ENCODE measurements around the gene RBSN.

The RBSN gene

DNA sequence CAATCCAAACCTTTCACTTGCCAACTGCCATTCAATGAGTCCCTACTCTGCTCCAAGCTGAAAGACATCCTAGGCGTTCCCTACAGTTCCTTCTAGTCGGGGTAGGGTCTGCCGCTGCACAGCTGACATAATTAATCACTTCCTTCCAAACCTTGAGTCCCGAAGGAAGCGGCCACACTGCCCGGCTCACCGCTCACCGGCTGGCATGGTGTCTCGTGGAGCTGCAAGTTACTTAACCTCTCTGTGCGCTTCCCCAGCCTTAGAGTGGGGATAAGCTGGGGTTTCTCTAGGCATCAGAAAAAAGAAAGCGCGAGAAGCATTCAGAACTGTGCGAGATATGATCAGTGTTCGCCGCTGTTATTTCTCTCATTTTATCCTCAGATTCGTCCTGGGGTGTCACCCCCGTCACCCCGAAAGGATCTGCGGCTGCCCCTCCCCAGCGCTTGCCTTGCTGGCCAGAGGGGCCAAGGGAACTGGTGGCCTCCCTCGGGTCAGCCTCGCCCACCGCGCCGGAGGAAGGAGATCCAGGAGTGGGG lies 34.6 kb downstream of the RBSN start:
- TF ChIP-seq BACH2 (CRISPR knock-in tag; IDR thresholded peaks at IDR 0.05; ENCODE audit: borderline replicate concordance) (no peak), ARNTL (CRISPR knock-in tag; IDR thresholded peaks at IDR 0.05; ENCODE audit: borderline replicate concordance, low read depth) (no peak), ZC3H10 (CRISPR knock-in tag; IDR thresholded peaks at IDR 0.05) (no peak), SNAI2 (CRISPR knock-in tag; IDR thresholded peaks at IDR 0.05) (no peak), ZFP3 (CRISPR knock-in tag; IDR thresholded peaks at IDR 0.05) (no peak), CSDC2 (CRISPR knock-in tag; IDR thresholded peaks at IDR 0.05) (no peak), PPARA (CRISPR knock-in tag; IDR thresholded peaks at IDR 0.05; ENCODE audit: borderline replicate concordance) (no peak)
- peak; percentile 69 for ATAC-seq

GRCh38 chr3:15063656-15064286 lies 35.2 kb downstream of the RBSN start:
- TF ChIP-seq TSHZ2 (CRISPR knock-in tag; IDR thresholded peaks at IDR 0.05) (no peak), CSDC2 (CRISPR knock-in tag; IDR thresholded peaks at IDR 0.05) (no peak)
- TF ChIP-seq, protein P1, sequence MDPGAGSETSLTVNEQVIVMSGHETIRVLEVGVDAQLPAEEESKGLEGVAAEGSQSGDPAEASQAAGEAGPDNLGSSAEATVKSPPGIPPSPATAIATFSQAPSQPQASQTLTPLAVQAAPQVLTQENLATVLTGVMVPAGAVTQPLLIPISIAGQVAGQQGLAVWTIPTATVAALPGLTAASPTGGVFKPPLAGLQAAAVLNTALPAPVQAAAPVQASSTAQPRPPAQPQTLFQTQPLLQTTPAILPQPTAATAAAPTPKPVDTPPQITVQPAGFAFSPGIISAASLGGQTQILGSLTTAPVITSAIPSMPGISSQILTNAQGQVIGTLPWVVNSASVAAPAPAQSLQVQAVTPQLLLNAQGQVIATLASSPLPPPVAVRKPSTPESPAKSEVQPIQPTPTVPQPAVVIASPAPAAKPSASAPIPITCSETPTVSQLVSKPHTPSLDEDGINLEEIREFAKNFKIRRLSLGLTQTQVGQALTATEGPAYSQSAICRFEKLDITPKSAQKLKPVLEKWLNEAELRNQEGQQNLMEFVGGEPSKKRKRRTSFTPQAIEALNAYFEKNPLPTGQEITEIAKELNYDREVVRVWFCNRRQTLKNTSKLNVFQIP (CRISPR knock-in tag; IDR thresholded peaks at IDR 0.05; ENCODE audit: borderline replicate concordance, low read depth): no peak
- ATAC-seq: no peak

DNA sequence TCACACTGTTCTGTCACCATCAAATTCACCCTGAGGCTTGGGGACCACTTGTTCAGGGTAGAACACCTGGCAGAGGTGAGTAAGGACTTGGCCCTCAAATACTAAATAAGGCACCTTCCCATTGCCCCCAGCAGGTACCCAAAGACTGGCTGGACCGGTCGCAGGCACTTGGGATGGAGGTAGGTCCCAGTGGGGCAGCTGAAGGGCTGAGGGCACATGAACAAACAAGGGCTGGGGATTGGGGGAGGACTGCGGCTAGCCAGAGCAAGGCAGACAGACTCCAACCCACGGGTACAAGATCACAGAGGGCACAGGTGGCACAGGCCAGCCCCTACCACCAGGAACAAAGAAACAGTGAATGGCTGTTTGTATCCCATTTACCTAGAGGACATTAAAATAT lies 35.7 kb downstream of the RBSN start:
- no peak for TF ChIP-seq ZC3H10 (CRISPR knock-in tag; IDR thresholded peaks at IDR 0.05)
- TF ChIP-seq ZNF565 (CRISPR knock-in tag; conservative IDR thresholded peaks at IDR 0.05; ENCODE audit: low read depth): no peak
- no peak for TF ChIP-seq ZNF8 (CRISPR knock-in tag; IDR thresholded peaks at IDR 0.05)
- no peak for TF ChIP-seq OSR1 (CRISPR knock-in tag; IDR thresholded peaks at IDR 0.05)
- TF ChIP-seq ESRRG (CRISPR knock-in tag; IDR thresholded peaks at IDR 0.05): no peak
- no peak for TF ChIP-seq TSHZ2 (CRISPR knock-in tag; IDR thresholded peaks at IDR 0.05)
- no peak for TF ChIP-seq PPARA (CRISPR knock-in tag; IDR thresholded peaks at IDR 0.05; ENCODE audit: borderline replicate concordance)
- TF ChIP-seq ZFP30 (CRISPR knock-in tag; IDR thresholded peaks at IDR 0.05): no peak
- TF ChIP-seq TOX (CRISPR knock-in tag; IDR thresholded peaks at IDR 0.05; ENCODE audit: borderline replicate concordance): no peak
- ATAC-seq: no peak

DNA sequence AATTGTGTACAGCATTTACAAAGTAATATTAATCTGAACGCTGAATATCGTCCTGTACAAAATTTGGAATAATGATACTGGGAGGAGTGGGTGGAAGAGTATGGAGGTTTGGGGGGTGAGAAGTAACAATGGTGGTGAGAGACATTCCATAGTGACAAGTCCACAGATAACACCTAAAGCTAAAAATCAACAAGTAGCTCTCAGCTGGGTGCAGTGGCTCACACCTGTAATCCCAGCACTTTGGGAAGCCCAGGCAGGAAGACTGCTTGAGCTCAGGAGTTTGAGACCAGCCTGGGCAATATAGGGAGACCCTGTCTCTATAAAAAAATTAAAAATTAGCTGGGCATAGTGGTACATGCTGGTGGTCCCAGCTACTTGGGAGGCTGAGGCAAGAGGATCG lies 38.9 kb downstream of the RBSN start:
- no peak for ATAC-seq
- TF ChIP-seq ZC3H10 (CRISPR knock-in tag; IDR thresholded peaks at IDR 0.05): no peak
- no peak for TF ChIP-seq TSHZ2 (CRISPR knock-in tag; IDR thresholded peaks at IDR 0.05)
- no peak for TF ChIP-seq ZFP30 (CRISPR knock-in tag; IDR thresholded peaks at IDR 0.05)
- TF ChIP-seq TCF4 (CRISPR knock-in tag; IDR thresholded peaks at IDR 0.05; ENCODE audit: borderline replicate concordance): no peak
- TF ChIP-seq ISL1 (CRISPR knock-in tag; IDR thresholded peaks at IDR 0.05): no peak
- TF ChIP-seq OSR1 (CRISPR knock-in tag; IDR thresholded peaks at IDR 0.05): no peak
- no peak for TF ChIP-seq RARB (CRISPR knock-in tag; IDR thresholded peaks at IDR 0.05)
- TF ChIP-seq PATZ1 (CRISPR knock-in tag; IDR thresholded peaks at IDR 0.05; ENCODE audit: borderline replicate concordance): no peak
